ENCODE measurements around the gene SERPINB6.
"Not testable (repeated sequence)": the region's sequence is repeated elsewhere in the genome, so short reads cannot be mapped to it uniquely, and the experiment has no call there.

Gene SERPINB6

DNA sequence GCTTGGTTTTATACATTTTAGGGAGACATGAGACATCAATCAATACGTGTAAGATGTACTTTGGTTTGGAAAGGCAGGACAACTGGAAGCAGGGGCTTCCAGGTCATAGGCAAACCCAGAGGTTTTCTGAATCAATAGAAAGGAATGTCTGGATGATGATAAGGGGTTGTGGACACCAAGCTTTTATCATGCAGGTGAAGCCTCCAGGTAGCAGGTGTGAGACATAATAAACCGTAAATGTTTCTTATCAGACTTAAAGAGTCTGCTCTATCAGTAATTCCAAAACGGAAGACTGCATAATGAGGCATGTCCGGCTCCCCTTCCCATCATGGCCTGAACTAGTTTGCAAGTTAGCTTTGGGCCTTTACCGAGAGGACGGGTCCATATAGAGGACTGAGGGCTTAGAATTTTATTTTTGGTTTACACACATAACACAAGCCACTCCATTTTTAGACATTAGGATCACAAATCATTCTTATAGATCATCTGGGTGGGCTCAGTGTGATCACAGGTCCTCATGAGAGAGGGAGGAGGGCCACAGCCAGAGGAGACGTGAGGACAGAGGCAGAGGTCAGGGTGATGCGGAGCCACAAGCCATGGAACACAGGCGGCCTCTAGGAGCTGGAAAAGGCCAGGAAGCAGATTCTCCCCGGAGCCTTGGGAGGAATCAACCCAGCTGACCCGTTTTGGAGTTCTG, 57.6 kb downstream of the SERPINB6 start:
- no peak for DNase-seq (ENCODE audit: low spot score)

GRCh38 chr6:2911171-2911570, 60.2 kb downstream of the SERPINB6 start:
- DNase-seq (ENCODE audit: low spot score) = no peak

- no peak for DNase-seq (ENCODE audit: low spot score)
Observed at GRCh38 chr6:2909718-2910117, 61.6 kb downstream of the SERPINB6 start.

DNA sequence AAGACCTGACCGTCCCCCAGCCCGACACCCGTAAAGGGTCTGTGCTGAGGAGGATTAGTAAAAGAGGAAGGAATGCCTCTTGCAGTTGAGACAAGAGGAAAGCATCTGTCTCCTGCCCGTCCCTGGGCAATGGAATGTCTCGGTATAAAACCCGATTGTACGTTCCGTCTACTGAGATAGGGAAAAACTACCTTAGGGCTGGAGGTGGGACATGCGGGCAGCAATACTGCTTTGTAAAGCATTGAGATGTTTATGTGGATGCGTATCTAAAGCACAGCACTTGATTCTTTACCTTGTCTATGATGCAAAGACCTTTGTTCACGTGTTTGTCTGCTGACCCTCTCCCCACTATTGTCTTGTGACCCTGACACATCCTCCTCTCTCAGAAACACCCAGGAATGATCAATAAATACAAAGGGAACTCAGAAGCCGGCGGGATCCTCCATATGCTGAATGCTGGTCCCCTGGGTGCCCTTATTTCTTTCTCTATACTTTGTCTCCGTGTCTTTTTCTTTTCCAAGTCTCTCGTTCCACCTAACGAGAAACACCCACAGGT, 62.2 kb downstream of the SERPINB6 start:
- not testable (repeated sequence) for DNase-seq (ENCODE audit: low spot score)

DNA sequence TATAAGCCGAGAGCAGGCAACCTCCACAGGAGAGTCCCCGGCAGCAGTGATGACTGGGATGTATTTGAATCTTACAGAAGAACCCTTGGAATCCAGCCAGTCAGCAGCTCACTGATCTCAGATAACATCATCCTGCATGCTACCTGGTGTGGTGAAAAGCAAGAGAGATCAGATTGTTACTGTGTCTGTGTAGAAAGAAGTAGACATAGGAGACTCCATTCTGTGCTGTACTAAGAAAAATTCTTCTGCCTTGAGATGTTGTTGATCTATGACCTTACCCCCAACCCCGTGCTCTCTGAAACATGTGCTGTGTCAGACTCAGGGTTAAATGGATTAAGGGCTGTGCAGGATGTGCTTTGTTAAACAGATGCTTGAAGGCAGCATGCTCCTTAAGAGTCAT, 62.9 kb downstream of the SERPINB6 start:
- DNase-seq (ENCODE audit: low spot score) = not testable (repeated sequence)

DNA sequence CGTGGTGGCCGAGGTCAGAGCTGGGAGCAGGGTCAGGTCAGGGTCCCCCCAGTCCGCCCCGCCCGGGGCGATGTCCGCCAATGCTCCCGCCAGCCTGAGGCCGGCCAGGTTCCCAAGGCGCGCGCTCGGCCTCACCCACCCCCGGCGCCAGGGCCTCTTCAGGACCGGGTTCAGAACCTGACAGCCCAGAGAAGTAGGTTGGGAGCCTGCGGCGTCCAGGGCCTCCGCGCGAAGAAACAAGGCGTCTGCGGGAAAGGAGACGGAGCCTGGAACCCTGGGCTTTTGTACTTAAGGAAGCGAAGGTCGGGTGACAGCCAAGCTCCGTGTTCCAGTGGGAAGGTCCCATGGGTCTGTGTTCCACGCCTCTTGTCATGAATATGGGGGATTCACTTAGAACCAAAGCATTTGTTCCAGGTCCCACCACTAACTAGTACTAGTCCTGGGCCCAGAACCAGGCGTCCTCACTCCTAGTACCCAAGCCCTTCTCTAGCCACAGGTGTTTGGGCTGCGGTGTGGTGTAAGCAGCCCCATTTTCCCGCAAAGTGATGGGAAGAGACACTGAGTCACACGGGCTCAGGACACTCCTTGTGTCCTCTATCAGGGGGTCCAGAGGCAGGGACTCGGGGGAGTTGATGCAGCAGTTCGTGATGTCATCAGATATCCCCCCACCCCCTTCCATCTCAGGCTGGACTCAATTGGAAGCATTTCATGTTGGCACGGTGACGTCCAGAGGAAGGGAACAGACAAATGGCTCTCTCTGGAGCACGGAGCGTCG, 67.8 kb downstream of the SERPINB6 start:
- DNase-seq (ENCODE audit: low spot score) = not testable (repeated sequence)

- not testable (repeated sequence) for DNase-seq (ENCODE audit: low spot score)
Observed at GRCh38 chr6:2901645-2902502, 69.5 kb downstream of the SERPINB6 start.

- DNase-seq (ENCODE audit: low spot score) = no peak
Observed at GRCh38 chr6:2900821-2901644, 70.3 kb downstream of the SERPINB6 start.

DNA sequence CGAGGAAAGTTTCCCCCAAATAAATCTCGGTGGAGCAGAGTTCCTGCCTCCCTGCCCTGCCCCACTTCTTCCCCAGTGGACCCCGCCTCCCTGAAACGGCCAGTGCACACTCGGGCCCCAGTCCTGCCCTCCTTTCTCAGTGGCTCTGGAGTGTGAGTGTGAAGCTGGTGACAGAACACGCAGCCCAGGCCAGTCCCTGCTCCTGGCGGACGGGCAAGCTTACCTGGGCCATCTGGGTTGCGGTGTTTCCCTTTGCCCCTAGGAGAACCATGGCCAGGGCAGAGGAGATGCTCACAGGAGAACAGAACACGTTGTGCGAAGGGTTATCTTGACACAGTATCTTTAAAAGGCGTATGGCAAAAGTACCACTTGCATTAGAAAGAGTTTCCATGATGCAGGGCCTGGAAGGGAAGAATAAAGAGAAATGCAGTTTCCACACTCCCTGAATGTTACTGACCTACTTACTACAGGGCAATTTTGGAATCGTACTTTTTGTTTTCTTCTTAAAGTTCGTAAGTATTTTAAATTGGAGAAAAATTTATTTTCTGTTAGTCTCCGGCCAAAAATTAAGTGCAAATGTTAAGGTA, 71.1 kb downstream of the SERPINB6 start:
- no peak for DNase-seq (ENCODE audit: low spot score)

- no peak for DNase-seq (ENCODE audit: low spot score)
Observed at GRCh38 chr6:2899596-2899995, 71.8 kb downstream of the SERPINB6 start.
